IMR-90 (cell line): ENCODE results near the gene MKS1.

Source experiments
- CTCF ChIP-seq: conservative IDR thresholded peaks from 2 replicates; pipeline ENCODE4 v1.5.1; 2012; ENCODE audit warnings: mild to moderate bottlenecking, low read depth, low read length, improper control_type of control experiment
- ELK1 ChIP-seq: fragments of 150-350 bp; IDR thresholded peaks from 2 replicates; pipeline ENCODE4 v1.6.1; 2016; ENCODE audit warnings: low read depth, mild to moderate bottlenecking, low read length, moderate library complexity, borderline replicate concordance
- MAFK ChIP-seq: IDR thresholded peaks from 2 replicates; pipeline ENCODE4 v1.6.1; 2012; ENCODE audit warnings: low read depth, low read length, improper control_type of control experiment
- NFE2L2 ChIP-seq: fragments of 150-350 bp; IDR thresholded peaks from 2 replicates; pipeline ENCODE4 v1.6.1; 2016; ENCODE audit warnings: low read depth, mild to moderate bottlenecking, low read length
- POLR2A ChIP-seq: IDR thresholded peaks from 2 replicates; pipeline ENCODE4 v1.6.1; 2012; ENCODE audit warnings: mild to moderate bottlenecking, low read depth, low read length
- RAD21 ChIP-seq: IDR thresholded peaks from 2 replicates; pipeline ENCODE4 v1.6.1; 2012; ENCODE audit warnings: low read length, improper control_type of control experiment
- RCOR1 ChIP-seq: IDR thresholded peaks from 2 replicates; pipeline ENCODE4 v1.6.1; 2012; ENCODE audit warnings: mild to moderate bottlenecking, low read length, improper control_type of control experiment; ENCODE audit not compliant: insufficient replicate concordance
- USF2 ChIP-seq: fragments of 150-350 bp; IDR thresholded peaks from 2 replicates; pipeline ENCODE4 v1.6.1; 2017; ENCODE audit warnings: mild to moderate bottlenecking, antibody characterized with exemption, low read length, low read depth

- no peak for TF ChIP-seq USF2
- TF ChIP-seq CTCF = no peak
- TF ChIP-seq RAD21 = no peak
- TF ChIP-seq RCOR1 = no peak
- TF ChIP-seq NFE2L2 = no peak
- TF ChIP-seq MAFK = no peak
- TF ChIP-seq POLR2A = no peak
- TF ChIP-seq ELK1 = no peak
Observed at GRCh38 chr17:58219789-58220183, 731 bp upstream of the MKS1 start.
